Panc1 (cell line): ENCODE measurements around the gene POLR2F.
"Not testable (repeated sequence)": the region's sequence is repeated elsewhere in the genome, so short reads cannot be mapped to it uniquely, and the experiment has no call there.

Source experiments
- POLR2AphosphoS5 ChIP-seq: IDR thresholded peaks from 2 replicates; pipeline ENCODE4 v1.6.1; 2012; ENCODE audit warnings: mild to moderate bottlenecking, low read depth, low read length, moderate library complexity
- REST ChIP-seq, 2 experiments: IDR thresholded peaks; 2 replicates each; pipeline ENCODE4 v1.6.1; 2011 to 2012; ENCODE audit warnings: low read depth in 2 of 2, control low read depth in 1 of 2, low read length in 1 of 2, mild to moderate bottlenecking in 1 of 2, moderate library complexity in 1 of 2; ENCODE audit not compliant: insufficient read depth in 1 of 2
- TF ChIP-seq, protein P1 (sequence below): fragments of 450-650 bp; IDR thresholded peaks from 2 replicates; pipeline ENCODE4 v1.5.1; 2017; ENCODE audit warnings: mild to moderate bottlenecking

GRCh38 chr22:37947142-37947795 lies 6.2 kb upstream of the POLR2F start:
- TF ChIP-seq, protein P1, sequence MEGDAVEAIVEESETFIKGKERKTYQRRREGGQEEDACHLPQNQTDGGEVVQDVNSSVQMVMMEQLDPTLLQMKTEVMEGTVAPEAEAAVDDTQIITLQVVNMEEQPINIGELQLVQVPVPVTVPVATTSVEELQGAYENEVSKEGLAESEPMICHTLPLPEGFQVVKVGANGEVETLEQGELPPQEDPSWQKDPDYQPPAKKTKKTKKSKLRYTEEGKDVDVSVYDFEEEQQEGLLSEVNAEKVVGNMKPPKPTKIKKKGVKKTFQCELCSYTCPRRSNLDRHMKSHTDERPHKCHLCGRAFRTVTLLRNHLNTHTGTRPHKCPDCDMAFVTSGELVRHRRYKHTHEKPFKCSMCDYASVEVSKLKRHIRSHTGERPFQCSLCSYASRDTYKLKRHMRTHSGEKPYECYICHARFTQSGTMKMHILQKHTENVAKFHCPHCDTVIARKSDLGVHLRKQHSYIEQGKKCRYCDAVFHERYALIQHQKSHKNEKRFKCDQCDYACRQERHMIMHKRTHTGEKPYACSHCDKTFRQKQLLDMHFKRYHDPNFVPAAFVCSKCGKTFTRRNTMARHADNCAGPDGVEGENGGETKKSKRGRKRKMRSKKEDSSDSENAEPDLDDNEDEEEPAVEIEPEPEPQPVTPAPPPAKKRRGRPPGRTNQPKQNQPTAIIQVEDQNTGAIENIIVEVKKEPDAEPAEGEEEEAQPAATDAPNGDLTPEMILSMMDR: not testable (repeated sequence)
- TF ChIP-seq POLR2AphosphoS5; REST (IDR thresholded peaks at IDR 0.05; ENCODE audit: insufficient read depth in 1 of 2, low read depth in 2 of 2, low read length in 1 of 2): not testable (repeated sequence)
